ENCODE measurements around the gene GCN1.

- TF ChIP-seq POLR2AphosphoS5 (IDR thresholded peaks at IDR 0.05): no peak
- TF ChIP-seq CTCF (IDR thresholded peaks at IDR 0.05 in 8 of 11, conservative IDR thresholded peaks at IDR 0.05 in 3 of 11): no peak
- TF ChIP-seq POLR2A (IDR thresholded peaks at IDR 0.05): no peak
Measured at GRCh38 chr12:120170631-120171030, 23.9 kb downstream of the GCN1 start.

Data from spleen (tissue), 7 donors.